Glomerular visceral epithelial cell (primary cell): ENCODE measurements around the gene GPR17.

Source experiments
- DNase-seq: peaks from one replicate; pipeline ENCODE4 v3.0.0-alpha.2; 2016; ENCODE audit errors: extremely low spot score

The GPR17 gene, protein sequence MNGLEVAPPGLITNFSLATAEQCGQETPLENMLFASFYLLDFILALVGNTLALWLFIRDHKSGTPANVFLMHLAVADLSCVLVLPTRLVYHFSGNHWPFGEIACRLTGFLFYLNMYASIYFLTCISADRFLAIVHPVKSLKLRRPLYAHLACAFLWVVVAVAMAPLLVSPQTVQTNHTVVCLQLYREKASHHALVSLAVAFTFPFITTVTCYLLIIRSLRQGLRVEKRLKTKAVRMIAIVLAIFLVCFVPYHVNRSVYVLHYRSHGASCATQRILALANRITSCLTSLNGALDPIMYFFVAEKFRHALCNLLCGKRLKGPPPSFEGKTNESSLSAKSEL

DNA sequence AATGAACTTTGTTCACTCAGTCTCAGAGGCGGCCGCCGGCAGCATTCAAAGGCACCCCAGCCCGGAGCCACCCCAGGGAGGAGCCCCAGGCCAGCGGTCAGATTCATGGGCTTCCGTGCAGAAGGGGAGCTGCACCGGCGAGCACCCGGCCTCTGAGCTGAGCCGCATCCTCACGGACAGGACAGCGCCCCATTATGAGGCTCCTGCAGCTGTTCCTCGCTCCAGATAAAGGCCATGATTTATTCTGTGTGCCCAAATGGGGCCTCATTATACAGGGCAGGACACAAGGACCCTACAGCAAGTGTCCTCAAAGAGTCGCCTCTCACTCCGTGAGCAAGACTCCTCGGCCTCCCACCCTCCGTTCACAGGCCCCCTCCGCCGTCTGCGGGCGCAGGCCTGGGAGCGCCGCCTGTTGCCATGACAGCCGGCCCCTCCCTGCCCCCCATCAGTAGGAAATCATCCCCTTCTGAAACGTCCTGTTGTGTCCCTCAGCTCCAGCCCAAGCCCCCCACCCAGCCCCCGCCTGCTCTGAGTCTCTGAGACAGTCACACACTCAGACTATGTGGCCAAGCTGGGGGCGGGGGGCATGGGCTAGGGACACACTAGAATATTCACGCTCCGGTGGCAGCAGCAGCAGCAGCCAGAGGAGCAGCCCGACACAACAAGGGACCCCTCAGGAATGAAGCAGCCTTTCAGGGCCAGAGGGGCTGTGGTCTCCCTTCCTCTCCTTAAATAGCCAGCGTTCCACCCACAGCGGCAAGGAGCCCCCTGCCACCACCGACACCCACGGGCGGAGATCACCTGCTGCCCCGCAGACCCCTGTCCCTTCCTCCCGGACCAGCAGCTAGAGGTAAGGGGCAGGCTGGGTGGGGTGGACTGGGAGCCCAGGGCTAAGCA lies at the start of gene GPR17:
TSS of gene GPR17 (plus strand) at position 759 of the 897 bp plus-strand sequence. CDS start 4,583 bp downstream, outside the sequence.
- DNase-seq: no peak

DNA sequence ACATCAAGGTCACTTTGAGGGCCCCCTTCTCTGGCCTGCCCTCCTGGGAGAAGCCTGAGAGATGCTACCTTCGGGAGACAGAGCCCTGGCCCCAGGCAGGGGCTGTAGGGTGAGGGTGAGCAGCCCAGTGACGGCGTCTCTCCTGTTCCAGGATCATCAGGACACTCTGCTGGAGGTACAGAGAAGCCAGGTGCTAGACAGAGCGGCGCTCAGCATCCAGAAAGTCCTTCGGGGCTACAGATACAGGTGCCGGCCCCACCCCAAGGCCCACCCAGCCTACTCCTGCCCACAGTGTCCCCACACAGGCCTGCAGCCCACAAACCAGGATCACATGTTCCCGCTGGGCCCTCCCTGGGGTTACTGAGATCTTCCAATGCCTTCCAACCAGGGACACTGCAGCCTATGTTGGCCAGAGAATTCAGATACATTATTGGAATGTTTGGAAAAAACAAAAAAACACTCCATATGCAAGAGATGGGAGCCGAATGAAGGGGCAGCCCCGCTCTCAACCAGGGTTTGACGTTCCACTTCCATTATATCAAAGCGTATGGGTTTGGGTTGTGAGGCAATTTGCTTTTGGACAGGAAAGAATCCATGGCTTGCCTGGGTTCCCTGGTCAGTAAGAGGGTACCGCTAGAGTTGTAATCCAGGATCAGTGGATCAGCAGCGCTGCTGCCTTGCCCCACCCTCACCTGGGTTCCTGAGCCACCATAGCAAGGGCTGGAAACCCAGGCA lies 49.5 kb upstream of the GPR17 start:
- no peak for DNase-seq

DNA sequence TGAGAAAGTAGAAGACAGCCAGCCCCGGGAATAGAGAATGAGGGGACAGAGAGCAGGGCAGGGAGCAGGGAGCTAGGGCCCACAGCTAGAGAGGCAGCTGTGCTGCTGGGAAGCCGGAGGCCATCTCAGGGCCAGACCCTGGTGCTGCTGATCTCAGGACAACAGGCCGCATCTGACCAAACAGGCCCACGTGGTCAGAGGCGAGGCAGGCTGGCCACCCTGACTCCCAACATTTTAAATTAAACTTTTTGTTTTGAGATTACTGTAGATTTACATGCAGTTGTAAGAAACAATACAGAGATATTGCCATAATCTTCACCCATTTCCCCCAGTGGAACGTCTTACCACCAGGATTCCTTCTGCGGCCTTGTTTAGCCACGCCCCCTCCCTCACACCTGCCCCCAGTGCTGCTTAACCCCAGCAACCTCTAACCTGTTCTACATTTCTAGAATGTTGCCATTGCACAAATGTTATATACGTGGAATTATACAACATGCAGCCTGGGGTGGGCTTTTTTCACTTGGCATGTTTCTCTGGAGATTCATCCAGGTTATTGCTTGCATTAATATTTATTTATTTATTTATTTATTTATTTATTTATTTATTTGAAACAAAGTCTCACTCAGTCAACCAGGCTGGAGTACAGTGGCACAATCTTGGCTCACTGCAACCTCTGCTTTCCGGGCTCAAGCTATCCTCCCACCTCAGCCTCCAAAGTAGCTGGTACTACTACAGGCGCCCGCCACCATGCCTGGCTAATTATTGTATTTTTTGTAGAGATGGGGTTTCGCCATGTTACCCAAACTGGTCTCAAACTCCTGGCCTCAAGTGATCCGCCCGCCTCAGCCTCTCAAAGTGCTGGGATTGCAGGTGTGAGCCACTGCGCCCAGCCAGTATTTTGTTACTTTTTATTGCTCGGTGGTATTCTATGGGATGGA lies 48.6 kb upstream of the GPR17 start:
- no peak for DNase-seq

DNA sequence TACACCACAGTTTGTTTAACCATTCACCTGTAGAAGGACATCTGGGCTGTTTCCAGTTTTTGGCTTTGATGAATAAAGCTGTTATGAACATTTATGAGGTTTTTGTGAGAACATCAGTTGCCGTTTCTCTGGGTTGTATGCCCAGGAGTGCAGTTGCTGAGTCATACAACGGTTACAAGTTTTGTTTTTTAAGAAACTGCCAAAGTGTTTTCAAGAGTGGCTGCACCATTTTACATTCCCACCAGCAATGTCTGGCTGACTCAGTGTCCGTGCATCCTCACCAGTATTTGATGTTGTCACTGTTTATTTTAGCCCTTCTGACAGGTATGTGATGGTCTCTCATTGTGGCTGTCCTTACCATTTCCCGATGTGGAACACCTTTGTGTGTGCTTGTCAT lies 48.0 kb upstream of the GPR17 start:
- DNase-seq: no peak

DNA sequence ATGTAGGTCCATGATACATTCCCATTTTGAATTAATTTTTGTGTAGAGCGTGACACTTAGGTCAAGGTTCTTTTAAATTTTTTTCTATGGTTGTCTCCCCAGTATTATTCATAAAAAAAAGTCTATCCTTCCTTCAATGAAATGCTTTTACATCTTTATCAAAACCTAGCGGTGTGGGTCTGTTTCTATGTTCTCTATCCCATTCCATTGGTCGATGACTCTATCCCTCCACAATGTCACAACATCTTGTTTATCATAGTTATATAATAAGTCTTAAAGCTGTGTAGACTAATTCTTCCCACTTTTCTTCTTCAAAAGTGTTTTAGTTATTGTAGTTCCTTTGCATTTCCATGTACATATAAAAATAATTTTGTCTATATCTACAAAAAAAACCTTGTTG lies 47.2 kb upstream of the GPR17 start:
- DNase-seq: no peak

DNA sequence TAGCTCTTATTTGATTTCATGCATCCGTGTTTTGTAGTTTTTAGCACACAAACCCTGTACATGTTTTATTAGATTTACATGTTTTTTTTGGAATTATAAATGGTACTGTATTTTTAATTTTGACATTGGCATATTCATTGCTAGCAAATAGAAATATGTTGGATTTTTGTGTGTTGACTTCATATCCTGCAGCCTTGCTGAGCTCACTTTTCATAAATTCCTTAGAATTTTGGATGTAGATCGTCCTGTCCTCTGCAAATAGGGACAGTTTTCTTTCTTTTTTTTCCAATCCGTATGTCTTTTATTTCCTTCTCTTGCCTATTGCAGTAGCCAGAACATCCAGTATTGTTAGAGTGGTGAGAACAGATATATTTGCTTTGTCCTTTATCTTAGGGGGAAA lies 46.7 kb upstream of the GPR17 start:
- DNase-seq: no peak

DNA sequence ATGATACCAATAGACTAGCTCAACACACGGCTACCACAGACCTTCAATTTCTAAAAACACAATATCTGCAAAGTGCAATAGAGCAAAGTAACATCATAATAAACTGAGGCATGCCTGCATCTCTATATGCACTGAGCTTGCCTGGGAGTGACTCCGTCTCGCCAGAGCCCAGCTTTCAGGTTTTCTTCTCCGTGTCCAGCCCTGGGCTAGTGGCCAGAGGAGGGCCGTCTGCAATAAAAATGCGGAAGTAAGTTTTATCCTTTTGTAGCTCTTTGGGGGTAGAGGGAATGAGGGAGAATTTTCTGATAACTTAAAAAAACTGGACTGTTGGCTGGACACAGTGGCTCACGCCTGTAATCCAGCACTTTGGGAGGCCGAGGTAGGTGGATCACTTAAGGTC lies 41.0 kb upstream of the GPR17 start:
- no peak for DNase-seq

DNA sequence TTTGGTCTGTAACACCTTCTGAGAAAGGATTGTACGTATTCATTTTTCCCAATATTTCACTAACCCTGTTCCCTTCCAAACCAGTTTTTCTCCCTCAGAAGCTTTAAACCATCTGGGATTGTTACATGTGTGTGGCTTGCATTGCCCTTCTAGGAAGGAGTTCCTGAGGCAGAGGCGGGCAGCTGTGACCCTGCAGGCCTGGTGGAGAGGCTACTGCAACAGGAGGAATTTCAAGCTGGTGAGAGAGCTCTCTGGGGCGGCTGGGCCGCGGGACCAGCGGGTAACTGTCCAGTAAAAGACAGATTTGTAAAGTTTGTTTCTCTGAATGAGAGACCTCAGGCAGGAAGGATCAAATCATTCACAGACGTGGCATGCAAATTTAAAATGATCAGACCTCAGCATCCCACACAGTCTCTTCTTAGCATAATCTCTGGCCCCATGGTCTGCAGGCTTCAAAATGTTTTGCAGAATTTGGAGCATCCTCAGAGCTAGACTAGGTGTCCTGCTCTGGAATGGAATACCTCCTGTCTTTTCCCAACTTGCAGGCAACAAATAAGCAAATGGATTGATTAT lies 40.2 kb upstream of the GPR17 start:
- DNase-seq: no peak

DNA sequence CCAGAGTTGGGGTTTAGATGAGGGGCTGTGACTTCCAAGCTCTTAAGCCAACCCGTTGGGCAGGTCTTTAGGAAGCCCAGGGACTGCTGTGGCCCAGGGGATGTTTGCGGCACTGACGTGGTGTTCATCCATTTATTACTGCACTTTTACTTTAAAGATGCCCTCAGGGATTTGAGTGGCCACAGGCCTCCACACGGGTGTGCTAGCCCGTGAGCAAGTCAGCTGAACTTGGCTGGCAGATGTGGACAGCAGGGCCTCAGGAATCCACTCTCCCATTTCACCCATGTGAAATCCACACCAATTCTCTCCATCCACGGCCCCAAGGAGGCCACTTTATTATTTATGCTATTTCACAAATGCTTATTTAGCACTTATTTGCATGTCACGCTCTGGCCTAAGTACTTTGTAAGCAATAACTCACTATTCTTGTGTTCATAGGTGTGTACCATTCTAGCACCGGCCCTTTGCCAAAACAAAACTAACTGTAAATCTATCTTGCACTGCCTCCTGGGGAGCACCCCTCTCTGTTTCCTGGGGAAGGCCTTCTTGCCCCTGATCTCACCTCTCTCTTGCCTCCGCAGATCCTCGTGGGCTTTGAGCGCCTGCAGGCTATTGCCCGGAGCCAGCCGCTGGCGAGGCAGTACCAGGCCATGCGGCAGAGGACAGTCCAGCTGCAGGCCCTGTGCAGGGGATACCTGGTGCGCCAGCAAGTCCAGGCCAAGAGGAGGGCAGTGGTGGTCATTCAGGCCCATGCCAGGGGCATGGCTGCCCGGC lies 39.1 kb upstream of the GPR17 start:
- no peak for DNase-seq

DNA sequence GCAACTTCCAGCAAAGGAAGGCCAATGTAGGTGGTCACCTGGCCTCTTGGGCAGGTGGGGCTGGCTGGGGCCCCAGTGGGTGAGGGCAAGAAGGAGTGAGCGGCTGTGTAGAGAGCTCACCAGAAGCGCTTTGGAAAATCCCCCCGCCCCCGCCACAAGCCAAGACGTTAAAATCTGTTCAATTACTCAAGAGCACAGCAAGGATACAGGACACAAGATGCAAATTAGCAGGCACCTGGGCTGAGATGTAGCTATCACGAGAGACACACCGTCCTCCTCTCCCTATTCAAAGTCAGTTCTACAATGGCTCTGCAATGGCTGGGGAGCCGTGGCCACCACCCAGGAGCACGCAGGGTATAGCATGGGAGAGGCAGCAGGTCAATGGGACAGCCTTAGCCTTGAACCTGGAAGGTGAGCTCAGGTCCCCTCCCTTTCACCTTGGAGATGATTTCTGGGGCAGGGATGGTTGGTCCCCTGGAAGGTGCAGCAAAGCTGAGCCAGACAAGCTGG lies 38.5 kb upstream of the GPR17 start:
- DNase-seq: no peak

DNA sequence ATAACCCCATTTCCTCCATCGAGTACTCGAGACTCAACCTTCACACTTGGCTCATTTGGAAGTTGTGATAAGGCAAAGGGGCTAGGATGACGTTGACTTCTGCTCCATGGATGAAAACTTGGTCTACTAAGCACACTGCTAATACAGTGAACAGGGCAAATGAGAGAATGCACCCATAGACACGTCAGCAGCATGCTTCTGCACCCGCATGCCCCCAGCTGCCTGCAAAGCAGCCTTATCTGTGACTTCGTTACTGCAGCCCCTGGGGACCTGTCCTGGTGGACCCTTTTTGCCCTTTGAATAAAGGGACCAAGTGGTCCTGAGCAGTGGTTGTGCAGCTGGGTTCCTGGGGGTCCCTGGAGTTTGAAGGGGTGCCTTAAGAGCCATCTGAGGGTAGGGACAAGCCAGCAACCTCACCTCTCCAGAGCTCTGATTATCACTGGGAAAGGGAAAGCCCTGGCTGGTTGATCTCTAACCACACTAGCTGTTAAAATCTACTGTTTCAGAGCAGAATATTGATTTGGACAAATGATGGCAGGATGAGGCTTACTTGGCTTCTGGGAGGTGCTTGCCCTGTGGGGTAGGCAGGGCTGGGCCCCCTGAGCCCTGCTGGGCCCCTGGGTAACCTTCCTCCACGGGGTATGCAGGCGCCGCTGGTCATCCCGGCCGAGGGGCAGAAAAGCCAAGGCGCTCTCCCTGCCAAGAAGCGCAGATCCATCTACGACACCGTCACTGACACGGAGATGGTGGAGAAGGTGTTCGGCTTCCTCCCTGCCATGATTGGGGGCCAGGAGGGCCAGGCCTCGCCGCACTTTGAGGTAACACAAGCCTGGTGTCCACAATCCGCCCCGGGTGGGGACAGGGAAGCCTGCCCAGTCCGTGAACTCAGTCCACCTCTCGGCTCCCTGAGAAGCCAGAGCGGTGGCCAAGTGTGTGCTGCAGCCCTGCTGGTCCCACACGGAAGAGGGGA lies 37.6 kb upstream of the GPR17 start:
- DNase-seq: no peak

DNA sequence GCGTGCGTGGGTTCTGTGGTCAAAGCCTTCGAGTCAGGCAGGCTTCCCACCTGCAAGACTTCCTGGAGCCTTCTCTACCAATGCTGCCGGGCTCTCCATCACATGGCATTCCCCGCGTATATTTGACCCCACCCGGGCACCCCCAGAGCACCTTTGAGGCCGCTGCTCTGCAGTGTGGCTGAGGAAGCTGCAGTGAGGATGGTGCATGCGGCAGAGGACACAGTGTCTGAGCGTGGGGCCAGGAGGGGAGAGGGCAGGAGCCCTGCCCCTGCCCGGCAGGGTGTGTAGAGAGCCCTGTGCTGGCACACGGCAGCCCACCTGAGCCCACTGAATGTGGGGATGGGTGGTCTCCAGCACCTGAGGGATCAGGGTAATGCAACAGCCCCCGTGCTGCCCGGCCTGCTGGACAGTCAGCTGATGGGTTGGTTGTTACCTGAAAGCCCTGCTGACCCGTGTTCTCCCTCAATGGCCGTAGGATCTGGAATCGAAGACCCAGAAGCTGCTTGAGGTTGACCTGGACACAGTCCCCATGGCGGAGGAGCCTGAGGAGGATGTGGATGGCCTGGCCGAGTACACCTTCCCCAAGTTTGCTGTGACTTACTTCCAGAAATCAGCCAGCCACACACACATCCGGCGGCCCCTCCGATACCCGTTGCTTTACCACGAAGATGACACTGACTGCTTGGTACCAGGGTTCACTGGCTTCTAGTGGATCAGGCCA lies 36.8 kb upstream of the GPR17 start:
- no peak for DNase-seq

DNA sequence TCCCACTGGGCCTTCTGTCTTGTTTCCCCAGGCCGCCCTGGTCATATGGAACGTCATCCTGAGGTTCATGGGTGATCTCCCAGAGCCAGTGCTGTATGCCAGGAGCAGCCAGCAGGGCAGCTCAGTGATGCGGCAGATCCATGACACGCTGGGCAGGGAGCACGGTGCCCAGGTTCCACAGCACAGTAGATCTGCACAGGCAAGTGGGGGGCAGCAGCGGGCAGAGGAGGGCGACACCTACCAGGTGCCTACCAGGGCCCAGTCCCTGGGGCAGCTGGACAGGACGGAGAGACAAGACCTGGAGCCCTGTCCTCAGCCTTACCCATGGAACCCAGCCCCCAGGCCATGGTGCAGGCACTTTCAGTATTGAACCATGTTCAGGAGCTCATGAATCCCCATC lies 36.1 kb upstream of the GPR17 start:
- no peak for DNase-seq

DNA sequence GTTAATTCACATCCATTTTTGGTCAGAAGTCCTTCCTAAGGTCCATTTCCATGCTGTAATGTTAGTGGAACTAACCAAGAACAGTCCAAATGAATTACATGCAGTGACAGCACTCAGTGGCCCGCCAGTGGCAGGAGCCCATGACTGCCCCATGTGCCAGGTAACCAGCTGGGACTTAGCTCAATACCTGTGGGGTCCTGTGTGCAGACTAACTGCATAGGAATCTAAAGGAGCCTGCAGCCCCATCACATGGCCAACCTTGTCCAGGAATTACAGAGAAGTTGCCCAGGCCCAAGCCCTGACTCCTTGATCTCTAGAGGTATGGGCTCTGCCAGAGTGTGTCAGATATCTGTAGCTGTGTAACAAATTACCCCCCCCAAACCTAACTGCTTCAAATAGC lies 35.4 kb upstream of the GPR17 start:
- DNase-seq: no peak

DNA sequence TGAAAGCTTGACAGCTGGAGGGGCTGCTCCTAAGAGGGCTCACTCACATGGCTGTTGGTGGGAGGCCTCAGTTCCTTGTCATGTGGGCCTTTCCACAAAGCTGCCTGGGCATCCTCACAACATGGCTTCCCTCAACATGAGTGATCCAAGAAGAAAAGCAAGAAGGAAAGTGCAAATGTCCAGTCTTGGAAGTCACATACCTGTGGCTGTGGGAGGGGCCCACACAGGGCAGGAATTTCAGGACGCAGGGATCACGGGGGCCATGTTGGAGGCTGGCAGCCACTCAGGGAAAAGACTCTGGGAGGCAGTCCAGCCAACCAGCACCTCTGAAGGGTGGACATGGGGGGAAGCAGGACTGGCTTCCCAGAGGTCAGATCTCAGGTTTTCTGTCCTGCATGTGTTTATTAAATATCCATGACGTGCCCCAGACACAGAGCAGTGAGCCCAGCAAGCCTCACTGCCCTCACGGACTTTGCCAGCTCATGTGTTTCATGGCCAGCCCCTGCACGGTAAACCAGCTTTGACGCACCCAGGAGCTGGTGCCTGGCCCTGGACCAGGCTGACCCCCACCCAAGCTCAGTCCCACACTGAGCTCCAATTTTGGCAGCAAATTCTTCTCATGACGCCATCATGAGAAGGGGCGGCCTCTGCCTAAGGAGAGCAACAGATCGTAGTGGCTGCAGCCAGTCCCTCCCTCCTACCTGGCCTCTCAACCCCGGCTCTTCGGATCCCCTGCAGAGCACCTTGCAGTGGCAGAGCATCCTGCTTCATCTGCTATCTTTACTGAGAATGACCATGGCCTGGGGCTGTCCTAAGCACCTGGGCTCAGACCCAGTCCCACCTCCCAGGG lies 34.7 kb upstream of the GPR17 start:
- DNase-seq: no peak

DNA sequence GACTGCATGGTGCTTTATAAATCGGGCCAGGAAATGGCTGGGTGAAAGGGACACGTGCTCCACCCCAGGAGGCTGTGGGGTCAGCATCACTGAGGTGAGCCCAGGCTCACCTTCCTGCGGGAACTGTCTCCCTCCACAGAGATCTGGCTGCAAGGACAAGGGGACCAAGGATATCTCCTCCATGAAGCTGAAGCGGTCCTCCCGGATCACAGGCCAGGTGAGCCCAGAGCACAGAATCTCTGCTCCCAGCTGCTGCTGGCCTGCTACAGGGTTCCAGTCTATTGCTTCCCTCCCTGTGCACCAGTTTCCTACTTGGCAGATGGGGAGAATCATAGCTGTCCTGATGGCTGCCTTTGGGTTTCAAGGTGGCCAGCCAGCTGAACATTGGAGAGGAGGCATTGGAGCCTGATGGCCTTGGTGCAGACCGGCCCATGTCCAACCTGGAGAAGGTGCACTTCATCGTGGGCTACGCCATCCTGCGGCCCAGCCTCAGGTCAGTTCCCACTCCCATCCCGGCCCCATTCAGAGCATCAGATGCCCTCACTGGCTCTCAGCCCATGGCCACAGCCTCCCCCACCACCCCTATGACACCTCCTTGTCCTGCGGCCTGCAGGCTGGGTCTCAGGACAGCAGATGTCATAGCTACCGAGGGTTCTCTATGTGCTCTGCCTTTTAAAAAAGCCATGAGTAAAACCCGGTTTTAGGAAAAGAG lies 33.7 kb upstream of the GPR17 start:
- DNase-seq: no peak
